ENCODE measurements around the gene PRCC.

PRCC gene

DNA sequence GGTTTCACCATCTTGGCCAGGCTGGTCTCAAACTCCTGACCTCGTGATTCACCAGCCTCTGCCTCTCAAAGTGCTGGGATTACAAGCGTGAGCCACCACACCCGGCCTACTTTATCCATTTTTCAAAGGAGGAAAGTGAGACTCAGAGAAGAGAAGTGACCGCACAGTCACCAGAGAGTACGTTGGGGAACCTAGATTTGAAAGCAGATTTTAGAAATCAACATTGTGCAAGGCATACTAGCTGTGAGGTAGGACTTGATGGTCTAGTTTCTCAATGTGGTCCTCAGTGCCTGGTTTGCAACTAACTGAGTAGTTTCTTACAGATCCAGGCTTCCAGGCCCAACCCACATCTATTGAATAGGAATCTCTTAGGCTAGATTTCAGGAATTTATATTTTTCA is 1.7 kb upstream of the PRCC start:
- DNase-seq: no peak

DNA sequence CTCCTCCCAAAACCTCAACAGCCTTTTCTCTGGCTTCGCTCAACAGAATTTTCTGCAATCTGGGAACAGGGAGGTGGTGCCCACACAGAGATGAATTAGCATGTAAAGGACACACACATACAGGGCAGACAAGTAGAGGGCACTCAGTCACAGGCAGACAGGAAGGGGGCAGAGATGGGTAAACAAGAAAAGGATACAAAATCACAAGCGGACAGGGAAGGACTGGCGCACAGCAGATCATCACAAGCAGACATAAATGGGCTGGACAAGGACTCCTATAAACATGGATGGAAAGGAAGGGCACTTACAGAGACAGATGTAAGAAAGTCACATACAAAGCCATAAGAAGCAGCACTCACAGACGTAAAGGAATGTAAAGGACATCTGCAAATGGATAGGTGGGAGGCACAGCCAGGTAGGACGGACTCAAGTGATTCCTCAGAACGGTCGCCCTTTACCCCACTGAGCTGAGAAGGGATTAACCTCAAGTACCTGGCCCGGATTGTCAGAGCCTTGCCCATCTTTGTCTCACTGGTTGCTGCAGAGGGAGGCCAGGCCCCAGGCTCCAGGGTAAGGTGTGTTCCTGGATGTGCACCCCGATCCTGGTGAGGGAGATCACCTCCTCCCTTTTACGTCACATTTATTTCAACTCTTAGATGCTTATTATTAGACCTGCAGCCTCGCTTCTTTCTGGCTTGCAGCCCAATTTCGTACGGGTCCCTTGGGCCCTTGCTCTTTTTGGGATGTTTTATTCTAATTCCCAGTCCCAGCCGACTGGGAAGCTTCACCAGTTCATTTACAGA is 836 bp upstream of the PRCC start:
- DNase-seq: peak; percentile 8

DNA sequence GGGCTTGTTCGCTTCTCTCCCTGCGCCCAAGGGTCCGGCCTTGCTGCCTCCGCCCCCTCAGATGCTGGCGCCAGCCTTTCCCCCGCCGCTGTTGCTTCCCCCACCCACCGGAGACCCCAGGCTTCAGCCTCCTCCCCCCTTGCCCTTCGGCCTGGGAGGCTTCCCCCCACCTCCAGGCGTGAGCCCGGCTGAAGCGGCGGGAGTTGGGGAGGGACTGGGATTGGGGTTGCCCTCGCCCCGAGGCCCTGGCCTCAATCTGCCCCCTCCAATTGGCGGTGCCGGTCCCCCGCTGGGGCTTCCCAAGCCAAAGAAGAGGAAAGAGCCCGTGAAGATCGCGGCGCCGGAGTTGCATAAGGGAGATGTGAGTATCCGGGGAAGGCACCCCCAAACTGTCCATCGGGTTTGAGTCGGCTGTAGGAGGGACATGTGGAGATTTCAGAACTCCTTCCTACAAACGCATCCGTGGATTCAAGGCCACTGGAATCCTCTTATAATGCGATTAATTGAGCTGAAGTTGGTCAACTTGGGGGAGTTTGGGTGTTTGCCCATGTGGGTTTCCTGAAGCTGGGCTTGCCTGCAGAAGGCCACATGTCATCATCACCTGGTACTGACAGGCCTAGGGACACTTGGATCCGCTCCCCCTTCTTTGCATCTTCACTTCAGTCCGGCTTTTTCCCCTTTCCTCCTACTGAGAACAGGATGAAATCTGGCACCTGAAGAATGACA is 707 bp downstream of the PRCC start:
- DNase-seq: peak; percentile 28

DNA sequence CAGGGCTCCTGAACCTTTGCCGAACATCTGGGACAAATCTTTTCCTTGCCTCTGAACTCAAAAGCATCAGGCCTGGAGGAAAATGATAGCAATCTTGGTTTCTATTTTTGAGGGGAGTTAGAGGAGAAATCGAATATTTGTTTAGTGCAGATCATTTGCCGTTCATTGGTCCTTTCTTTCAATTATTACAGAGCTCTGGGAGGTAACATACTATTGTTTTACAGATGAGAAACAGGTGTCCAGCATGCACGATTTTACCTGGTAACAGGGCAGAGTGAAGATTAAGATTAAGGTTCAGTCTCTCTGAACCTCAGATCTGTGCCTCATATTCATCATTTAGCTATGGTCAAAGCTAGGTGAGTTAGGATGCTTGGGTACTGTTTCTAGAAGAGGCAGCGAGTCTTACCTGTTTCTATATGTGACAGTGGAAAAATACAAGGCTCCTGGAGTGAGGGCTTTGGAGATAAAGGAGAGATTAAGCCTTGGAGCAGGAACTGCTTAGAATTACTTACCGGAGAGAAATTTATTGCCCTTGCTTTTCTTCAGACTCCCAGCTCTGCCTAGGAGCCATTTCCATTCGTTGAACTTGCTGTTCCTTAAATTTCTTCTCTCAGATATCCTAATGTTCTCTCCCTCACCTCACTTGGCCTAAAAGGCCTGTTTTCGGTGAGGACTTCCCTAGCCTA is 1.4 kb downstream of the PRCC start:
- no peak for DNase-seq

DNA sequence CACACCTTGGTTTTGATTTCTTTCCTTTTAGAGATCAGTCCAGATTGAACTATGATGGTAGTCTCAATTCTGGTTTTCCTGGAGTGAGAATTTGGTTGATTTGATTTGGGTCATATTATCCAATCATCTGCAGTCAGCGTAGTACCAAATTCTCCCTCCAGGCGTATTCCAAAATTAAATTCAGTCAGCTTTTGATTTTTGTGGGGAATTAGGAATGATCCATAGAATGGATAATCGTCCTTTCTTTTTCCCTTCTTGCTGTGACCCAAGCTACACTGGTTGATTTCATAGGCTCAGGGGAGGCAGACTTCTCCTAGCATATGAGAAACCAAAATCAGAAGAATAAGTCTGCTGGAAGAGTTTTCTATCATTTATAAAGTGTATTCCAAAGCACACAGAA is 4.9 kb downstream of the PRCC start:
- no peak for DNase-seq

DNA sequence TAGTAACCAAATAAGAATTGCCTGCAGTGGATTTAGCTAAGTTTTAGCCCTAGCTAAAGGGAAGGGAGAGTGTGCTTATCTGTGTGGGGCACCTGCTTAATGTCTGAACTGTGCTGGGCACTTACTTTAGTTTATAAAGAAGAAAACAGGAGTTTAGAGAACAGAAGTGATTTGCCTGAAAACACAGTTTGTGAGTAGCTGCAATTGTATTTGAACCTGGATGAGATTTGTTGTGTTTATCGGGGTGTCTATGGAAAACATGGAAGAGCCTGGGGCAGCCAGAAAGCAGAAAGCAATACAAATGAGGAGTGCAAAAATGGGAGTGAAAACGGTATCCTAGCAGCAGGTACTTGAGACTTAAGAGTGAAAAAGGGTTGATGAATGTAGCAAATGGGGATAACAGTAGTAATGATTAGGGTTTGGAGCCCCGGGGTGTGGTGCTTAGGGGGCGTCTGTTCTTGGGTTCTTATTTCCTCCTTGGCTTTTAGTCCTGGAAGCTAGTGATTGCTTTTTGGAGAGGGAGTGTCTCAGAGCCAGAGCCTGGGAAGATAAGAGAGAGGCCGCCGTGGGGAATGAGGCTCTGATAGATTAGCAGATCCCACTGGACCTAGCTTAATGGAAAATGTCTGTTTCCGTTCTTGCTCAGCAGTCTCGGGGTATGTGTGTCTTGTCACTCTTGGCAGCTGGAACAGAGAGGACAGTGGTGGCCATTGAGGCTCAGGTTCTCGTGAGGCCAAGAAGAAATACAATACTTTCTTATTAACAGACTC is 5.6 kb downstream of the PRCC start:
- no peak for DNase-seq

DNA sequence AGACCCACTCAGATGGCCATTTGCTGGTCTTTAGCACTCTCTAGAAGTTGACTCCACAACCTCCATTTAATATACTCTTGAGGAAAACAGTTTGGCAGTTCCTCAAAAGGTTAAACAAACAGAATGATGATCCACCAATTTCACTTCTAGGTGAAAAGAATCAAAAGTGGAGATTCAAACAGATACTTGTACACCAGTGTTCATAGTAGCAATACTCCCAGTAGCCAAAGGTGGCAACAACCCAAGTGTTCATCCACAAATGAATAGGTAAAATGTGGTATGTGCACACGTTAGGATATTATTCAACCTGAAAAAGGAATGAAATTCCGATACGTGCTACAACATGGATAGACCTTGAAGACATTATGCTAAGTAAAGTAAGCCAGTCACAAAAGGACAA is 6.3 kb downstream of the PRCC start:
- no peak for DNase-seq

DNA sequence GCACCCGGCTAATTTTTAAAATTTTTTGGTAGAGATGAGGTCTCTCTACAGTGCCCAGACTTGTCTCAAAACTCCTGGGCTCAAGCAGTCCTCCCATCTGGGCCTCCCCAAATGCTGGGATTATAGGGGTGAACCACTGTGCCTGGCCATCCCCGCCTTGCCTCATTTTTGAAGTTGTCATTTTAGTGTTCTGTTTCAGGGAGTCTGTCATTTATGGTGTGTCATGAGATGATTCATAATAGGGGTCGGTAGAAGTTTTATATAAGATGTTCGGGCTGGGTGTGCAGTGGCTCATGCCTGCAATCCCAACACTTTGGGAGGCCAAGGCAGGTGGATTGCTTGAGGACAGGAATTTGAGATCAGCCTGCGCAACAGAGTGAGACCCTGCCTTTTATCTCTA is 8.5 kb downstream of the PRCC start:
- no peak for DNase-seq

DNA sequence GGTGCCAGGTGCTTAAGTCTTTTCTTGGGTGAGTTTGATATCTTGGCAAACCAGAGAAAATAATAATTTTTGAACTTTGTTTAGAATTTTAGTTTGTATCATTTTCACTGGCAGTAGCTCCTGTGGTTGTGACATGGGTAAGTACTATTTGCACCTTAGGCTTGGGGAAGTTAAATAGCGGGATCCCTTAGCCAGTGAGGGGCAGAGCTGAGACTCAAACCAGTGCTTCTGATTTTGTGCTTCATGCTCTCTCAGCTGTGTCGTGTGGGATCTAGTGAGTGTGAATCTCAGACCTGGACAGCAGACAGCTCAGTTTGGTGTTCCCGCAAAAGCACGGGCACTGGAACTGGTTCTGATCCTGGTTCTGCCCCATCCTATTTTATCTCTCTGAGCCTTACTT is 9.6 kb downstream of the PRCC start:
- DNase-seq: no peak

DNA sequence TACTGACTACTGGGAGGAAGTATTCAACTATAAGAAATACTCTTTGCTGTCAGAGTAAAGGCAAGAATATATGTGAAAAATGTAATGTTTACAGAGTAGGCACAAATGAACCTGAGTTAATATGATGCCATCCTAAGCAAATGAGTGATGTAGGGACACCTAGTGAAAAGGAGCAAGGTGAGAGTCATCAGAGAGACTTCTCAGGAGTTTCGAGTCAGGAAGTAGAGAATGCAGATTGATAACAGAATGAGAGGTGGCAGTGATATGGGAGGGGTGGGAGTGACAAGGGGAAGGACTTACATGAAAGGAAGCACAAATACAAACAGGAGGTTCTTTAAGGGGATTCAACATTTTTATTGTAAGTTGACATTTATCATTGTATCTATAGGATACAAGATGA is 10.2 kb downstream of the PRCC start:
- no peak for DNase-seq

DNA sequence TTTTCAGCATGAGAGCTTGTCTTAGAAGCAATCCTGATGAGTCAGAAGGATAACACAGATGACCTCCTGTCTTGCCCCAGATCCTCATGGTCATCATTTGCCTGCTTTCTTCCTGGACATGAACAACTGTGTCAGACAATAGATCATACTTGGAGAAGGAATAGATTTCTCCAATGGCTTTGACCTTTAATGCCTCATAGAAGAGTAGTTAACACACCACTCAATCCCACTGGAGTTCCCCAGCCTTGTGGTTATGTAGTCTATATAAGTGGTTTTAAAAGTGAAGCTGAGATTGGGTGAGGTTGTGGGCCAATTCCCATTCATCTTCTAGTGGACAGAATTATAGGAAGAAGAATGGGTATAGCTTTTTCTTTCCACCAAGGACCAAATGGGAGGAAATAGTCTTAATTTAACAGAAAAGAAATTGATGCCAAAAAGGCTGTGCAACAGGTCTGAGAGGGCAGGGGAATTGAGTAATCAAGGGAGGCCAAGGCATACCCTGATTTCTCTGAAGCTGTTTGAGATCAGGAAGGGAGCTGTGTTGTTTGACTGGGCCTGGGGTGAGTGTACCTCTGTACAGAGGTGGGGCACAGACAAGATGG is 14.4 kb downstream of the PRCC start:
- no peak for DNase-seq

DNA sequence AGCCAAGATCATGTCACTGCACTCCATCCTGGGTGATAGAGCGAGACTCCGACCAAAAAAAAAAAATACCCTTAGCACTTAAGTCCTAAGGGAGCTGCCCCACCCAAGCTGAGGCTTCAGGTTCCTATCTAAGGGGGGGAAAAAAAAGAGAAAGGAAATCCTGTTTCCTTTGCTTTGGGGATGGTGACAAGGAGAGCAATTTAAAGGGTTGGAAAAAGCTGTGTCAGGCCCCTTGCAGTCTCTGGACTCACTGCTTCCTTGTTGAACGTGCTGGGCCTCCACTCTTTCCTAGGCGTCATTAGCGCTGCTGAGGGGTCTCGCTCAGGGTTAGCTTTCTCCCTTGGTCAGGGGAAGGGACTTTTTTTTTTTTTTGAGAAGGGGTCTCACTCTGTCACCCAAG is 18.1 kb downstream of the PRCC start:
- no peak for DNase-seq

DNA sequence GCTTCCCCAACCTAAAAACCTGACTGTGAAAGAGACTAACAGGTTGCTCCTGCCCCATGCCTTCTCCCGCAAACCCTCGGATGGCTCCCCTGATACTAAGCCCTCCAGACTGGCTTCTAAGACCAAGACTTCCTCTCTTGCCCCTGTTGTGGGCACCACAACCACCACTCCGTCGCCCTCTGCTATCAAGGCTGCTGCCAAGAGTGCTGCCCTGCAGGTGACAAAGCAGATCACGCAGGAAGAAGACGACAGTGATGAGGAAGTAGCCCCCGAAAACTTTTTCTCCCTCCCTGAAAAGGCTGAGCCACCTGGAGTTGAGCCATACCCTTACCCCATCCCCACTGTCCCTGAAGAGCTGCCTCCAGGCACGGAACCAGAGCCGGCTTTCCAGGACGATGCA is 19.3 kb downstream of the PRCC start:
- DNase-seq: no peak

DNA sequence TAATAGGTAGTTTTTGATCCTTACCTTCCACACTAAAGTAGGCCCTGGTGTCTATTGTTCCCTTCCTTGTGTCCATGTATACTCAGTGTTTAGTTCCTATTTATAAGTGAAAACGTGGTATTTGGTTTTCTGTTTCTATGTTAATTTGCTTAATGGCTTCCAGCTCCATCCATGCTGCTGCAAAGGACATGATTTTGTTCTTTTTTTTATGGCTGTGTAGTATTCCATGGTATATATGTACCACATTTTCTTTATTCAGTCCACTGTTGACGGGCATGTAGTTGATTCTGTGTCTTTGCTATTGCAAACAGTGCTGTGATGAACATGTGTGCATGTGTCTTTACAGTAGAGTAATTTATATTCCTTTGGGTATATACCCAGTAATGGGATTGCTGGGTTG is 20.8 kb downstream of the PRCC start:
- DNase-seq: no peak

DNA sequence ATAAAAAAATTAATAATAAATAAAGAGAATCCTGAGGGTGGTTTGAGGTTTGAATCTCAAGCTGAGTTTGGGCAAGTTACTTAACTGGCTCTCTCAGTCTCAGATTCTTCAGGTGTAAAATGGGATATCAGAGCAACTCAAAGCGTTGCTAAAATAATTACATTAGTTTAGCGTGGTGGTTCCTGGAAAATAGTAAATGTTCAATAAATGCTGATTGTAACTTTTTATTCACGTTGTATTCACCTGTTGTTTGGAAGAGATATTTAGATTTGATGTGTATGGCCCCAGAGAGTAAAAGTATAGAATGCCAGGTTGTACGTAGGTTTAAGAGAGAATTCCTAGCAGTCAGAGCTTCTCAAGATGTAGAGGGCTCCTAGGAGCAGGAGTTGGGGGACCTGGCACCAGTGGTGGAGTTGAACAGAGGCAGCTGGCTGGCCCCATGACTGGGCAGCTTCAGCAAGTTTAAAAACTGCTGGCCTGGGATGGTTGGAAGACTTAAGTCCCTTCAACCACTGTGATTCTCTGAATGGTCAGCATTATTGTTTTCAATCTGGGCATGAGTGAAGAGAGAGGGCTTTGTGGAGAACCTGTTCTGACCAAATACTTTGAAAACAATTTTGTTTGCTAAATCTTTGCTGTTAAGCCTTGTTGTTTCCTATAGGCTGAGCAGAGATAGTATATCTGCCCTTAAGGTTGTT is 22.4 kb downstream of the PRCC start:
- no peak for DNase-seq

DNA sequence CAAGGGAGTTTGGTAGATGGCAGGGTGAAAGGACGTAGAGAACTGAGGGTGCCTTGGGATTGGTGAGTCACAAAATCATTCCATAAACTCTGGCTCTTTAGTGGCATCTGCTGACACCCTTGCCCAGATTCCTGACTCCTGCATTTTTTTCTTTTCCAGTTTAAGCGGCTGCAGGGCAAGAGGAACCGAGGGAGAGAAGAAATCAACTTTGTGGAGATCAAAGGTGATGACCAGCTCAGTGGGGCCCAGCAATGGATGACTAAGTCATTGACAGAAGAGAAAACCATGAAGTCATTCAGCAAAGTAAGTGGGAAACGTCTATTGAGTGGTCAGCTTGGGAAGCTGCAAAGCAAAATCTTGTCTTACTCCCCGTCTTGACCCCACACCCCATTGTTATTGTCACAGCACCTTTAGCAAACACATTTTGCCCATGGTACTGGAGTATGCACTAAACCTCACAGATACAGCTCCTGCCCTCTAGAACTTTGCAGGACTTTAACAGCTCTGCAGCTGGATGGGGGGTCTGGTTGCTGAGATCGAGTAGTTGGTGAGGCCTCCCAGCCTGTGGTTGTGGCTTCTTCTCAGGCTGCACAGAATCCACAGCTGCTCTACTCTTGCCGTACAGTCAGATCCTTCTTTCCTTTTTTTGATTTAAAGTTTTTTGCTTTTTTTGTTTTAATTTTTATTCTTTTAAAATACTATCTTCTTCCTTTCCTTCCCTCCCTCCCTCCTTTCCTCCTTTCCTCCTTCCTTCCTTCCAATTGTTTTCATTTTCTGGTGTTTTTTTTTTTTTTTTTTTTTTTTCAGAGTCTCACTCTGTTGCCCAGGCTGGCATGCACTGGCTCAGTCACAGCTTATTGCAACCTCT is 27.4 kb downstream of the PRCC start:
- DNase-seq: no peak

DNA sequence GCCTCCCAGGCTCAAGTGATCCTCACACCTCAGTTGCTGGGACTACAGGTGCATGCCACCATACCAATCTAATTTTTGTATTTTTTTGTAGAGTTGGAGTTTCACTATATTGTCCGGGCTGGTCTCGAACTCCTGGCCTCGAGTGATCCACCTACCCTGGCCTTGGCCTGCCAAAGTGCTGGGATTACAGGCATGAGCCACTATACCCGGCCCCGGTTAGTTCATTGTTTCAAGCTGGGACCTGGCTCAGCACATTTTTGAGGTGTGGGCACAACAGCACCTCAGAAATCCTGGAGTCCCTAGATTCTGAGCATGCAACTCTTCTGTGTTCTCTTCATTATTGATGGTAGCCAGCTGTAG is 28.0 kb downstream of the PRCC start:
- no peak for DNase-seq

DNA sequence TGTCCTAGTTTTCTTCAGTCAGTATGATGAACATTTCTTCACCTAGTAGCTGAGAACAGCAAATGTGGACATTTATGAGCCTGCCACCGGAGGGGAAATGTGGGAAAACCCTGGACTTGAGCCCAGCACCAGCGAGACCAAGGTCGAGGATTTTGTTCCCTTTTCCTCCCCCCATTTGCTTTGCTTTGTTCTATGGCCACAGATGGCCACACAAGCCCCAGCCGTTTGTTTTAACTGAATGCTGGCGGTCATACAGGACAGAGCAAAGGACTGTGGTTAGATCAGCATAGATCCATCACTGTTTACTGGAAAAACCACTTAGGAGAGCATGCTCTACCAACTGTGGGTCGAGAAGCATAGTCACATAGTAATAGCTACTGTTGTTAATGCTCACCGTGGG is 28.5 kb downstream of the PRCC start:
- no peak for DNase-seq

DNA sequence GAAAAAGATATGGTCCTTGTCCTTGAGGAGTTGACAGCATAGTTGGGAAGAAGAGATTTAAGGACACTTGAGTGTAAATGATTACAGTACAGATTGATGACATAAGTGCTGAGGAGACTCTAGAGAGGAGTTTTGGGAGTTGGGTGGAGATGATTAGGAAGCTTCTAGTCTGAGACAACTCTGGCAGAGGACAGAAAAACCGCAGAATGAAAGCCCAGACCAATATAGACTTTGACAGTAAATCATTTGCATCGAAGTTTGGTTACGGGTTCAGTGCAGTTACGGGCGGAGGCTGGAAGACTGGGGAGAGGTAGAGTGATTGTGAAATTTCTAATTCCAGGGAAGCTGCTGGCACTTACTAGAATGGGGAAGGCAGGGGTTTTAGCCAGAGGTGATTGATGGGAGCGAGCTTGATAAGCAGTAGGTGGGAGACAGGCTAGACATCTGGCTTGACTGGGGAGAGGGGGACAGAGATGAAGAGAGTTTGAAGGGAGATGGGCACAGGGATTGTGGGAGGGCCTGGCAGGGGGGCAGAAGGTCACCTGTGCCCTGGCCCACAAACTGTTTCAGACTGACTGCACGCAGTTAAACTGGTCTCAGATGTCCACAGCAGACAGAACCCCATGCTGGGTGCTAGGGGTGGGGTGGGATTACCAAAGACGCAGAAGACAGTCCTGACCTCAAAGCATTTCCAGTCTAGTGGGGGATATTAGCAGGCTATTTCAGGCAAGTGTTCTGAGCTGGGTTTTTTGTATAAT is 29.2 kb downstream of the PRCC start:
- DNase-seq: no peak

DNA sequence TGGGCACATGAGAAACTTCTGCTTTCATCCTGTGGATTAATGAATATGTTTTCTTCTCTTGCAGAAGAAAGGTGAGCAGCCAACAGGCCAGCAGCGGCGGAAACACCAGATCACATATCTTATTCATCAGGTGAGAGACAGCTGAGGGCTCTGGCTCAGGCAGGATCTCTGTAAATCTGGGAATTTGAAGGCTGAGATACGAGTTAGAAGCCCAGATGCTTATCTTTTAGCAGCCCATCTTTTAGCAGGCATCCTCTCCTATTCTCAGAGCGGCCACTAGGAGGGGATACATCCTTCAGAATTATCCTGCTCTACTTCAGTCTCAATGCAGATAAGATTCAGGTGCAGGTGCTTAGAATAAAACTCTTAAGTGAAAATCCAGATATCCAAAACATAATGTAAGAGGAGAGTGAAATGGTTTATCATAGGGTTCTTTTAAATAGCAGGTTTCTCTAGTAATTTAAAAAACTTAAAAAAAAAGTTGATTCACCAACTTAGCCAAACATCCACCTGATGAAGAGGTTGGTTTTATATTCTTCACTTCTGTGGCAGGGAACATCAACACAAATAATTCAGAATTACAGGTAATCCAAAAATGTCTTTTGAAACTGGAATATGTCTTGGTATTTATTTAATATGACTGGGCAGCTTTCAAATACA is 30.0 kb downstream of the PRCC start:
- peak; percentile 80 for DNase-seq

All from CD4-positive, alpha-beta T cell treated with Interleukin-10 for 1 hour (primary cell).